Thoracic aorta (tissue), 2 donors: ENCODE measurements around the gene CDC42EP5. TPM values are rescaled to one million over a fixed set of nuclear protein-coding genes. Genes with fewer than 3 reads are reported as not detected.

Experiments
- ATAC-seq: fragments of 150-250 bp; one replicate; pipeline ENCODE4 v1.8.0; 2017; ENCODE audit warnings: low read depth; ENCODE audit not compliant: insufficient number of reproducible peaks, low FRiP score
- DNase-seq: peaks from one replicate; pipeline ENCODE4 v3.0.0-alpha.2; 2020; ENCODE audit warnings: low spot score
- H3K27ac ChIP-seq, 2 donors: fragments of 200-600 bp; sonication (generic); 1 replicate in 1 of 2; 2 replicates in 1 of 2; pipeline ENCODE4 v1.5.1; 2016; ENCODE audit warnings: mild to moderate bottlenecking in 2 of 2, moderate library complexity in 2 of 2
- H3K27me3 ChIP-seq: fragments of 200-600 bp; sonication (generic); replicated peaks from 2 replicates; pipeline ENCODE4 v1.6.0; 2016; ENCODE audit warnings: mild to moderate bottlenecking; ENCODE audit not compliant: insufficient read depth
- H3K36me3 ChIP-seq: fragments of 200-600 bp; sonication (generic); one replicate; pipeline ENCODE4 v1.5.1; 2016
- H3K4me1 ChIP-seq, 2 donors: fragments of 200-600 bp; sonication (generic); 1 replicate in 1 of 2; 2 replicates in 1 of 2; pipeline versions ENCODE4 v1.5.1 to v1.6.0; 2016; ENCODE audit warnings: low read depth in 2 of 2, mild to moderate bottlenecking in 1 of 2; ENCODE audit not compliant: control insufficient read depth in 1 of 2
- H3K4me3 ChIP-seq: fragments of 200-600 bp; sonication (generic); 2 replicates; pipeline ENCODE4 v1.5.1; 2016; ENCODE audit warnings: mild to moderate bottlenecking
- H3K9me3 ChIP-seq: fragments of 200-600 bp; sonication (generic); 2 replicates; pipeline ENCODE4 v1.5.1; 2016
- total RNA-seq, 2 donors: library from RNA; depleted of rRNA; stranded (reverse); fragments of >200 nt; gene quantifications; one replicate each; pipeline versions ENCODE4 v1.1.0 to v1.2.3, GENCODE V29; 2016
- TF ChIP-seq, protein P1 (sequence below): fragments of 200-600 bp; sonication (generic); IDR thresholded peaks from one replicate; pipeline ENCODE4 v1.5.1; 2019; ENCODE audit warnings: antibody characterized with exemption

Gene CDC42EP5
- total RNA-seq, 2 donors from 2014 or later, result 41.2 to 55.9 TPM

DNA sequence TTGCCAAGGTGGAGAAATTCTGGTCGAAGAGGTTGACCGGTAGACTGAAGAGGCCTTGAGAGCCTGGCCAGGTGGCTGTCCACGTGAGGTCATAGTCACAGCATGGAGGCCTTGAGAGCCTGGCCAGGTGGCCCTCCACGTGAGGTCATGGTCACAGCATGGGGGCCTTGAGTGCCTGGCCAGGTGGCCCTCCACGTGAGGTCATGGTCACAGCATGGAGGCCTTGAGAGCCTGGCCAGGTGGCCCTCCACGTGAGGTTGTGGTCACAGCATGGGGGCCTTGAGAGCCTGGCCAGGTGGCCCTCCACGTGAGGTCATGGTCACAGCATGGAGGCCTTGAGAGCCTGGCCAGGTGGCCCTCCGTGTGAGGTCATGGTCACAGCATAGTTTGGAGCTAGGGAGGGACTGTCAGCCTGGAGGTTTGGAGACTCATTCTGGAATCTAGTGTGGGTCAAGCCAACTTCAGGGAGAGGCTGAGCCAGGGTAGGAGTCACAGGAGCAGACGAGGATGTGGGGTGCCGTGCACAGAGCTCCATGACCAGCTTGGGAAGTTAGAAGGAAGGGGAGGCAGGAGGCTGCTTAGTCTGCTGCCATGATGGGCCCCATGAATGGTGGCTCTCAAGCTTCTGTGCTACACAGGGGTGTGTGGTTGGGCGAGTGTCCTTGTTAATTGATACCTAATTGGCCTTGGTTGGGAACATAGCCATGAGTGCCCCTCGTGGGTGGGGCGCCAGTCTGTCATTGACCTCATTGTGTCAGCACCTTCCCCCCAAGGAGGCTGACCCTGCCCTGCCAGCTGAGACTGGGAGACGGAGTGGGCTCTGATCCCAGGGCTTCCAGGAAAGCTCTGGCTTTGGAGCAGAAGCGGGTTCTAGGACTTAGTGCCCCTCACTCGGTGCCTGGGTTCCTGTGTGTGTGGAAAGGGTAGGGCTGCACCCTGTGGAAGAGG is 13.5 kb downstream of the CDC42EP5 start:
- TF ChIP-seq, protein P1, sequence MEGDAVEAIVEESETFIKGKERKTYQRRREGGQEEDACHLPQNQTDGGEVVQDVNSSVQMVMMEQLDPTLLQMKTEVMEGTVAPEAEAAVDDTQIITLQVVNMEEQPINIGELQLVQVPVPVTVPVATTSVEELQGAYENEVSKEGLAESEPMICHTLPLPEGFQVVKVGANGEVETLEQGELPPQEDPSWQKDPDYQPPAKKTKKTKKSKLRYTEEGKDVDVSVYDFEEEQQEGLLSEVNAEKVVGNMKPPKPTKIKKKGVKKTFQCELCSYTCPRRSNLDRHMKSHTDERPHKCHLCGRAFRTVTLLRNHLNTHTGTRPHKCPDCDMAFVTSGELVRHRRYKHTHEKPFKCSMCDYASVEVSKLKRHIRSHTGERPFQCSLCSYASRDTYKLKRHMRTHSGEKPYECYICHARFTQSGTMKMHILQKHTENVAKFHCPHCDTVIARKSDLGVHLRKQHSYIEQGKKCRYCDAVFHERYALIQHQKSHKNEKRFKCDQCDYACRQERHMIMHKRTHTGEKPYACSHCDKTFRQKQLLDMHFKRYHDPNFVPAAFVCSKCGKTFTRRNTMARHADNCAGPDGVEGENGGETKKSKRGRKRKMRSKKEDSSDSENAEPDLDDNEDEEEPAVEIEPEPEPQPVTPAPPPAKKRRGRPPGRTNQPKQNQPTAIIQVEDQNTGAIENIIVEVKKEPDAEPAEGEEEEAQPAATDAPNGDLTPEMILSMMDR, result no peak
- Histone ChIP-seq H3K36me3 (peaks cover 75% of the 10 kb centered on the region), H3K9me3 (no peaks in the 10 kb centered on the region), H3K27me3 (no peaks in the 10 kb centered on the region), H3K4me3 (no peak overlapping the region), H3K4me1 (peaks cover 9 to 20% of the 10 kb centered on the region in 2 donors), H3K27ac (no peak overlapping the region)
- no peak for ATAC-seq
- DNase-seq, result no peak

DNA sequence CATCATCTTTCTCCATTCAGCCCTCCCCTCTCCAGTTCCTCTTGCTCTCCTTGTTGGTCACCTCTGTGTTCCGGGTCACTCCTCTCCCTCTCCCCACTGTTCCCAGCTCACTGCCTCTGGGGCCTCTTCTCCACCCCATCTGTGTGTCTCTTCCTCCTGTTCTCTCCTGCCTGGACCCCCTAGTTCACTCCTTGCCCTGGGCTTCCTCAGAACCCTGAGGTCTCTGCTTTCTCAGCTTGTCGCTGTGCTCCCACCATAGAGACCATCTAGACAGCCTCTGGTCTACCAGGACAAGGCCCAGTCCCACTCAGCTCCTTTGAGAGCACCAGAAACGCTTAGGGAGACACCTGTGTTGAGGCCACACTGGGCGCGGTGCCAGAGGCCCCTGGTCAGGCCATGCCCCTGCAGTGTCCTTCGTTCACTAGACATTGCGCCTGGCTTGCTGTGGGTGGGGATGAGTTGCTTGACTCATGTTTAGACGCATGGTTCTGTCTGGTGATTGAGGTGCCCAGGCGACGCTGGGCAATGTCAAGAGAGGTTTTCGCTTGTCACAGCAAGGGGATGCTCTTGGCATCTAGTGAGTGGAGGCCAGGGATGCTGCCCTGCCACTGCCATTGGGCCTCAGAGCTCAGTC is 14.3 kb downstream of the CDC42EP5 start:
- Histone ChIP-seq H3K4me1 (peaks cover 9 to 14% of the 10 kb centered on the region in 2 donors), H3K36me3 (peaks cover 83% of the 10 kb centered on the region), H3K4me3 (no peak overlapping the region), H3K9me3 (no peaks in the 10 kb centered on the region), H3K27me3 (no peaks in the 10 kb centered on the region), H3K27ac (no peak overlapping the region)
- TF ChIP-seq, protein P1, result no peak
- ATAC-seq (no peak), DNase-seq (no peak)

DNA sequence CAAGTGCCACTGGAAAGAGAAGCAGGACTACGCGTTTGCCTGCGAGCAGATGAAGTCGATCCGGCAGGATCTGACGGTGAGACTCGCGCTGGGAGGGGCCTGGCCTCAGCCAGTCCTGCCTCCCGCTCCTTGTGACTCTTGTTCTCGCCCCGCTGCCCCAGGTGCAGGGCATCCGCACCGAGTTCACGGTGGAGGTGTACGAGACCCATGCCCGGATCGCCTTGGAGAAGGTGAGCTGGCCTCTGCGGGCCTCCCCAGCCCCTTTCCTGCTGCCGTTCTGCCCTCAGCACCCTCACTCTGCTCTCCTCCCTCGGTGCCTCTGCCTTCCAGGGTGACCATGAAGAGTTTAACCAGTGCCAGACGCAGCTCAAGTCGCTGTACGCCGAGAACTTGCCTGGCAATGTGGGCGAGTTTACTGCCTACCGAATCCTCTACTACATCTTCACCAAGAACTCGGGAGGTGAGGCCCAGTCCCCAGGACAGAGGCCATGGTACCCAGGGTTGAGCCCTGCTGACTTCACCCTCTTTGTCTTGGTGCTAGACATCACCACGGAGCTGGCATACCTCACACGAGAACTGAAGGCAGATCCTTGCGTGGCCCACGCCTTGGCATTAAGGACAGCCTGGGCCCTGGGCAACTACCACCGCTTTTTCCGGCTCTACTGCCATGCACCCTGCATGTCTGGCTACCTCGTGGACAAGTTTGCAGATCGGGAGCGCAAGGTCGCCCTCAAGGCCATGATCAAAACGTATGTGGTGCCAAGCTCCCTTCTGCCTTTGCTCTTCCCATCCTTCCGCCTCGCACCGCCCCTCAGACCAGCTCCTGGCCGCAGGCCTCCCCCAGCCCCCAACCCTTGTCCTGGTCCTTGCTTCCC is 15.1 kb downstream of the CDC42EP5 start:
- ATAC-seq (no peak), DNase-seq (no peak)
- Histone ChIP-seq H3K9me3 (no peaks in the 10 kb centered on the region), H3K36me3 (peaks cover 91% of the 10 kb centered on the region), H3K27ac (no peak overlapping the region), H3K4me3 (no peak overlapping the region), H3K27me3 (no peaks in the 10 kb centered on the region), H3K4me1 (peaks cover 9 to 14% of the 10 kb centered on the region in 2 donors)
- TF ChIP-seq, protein P1, result no peak

DNA sequence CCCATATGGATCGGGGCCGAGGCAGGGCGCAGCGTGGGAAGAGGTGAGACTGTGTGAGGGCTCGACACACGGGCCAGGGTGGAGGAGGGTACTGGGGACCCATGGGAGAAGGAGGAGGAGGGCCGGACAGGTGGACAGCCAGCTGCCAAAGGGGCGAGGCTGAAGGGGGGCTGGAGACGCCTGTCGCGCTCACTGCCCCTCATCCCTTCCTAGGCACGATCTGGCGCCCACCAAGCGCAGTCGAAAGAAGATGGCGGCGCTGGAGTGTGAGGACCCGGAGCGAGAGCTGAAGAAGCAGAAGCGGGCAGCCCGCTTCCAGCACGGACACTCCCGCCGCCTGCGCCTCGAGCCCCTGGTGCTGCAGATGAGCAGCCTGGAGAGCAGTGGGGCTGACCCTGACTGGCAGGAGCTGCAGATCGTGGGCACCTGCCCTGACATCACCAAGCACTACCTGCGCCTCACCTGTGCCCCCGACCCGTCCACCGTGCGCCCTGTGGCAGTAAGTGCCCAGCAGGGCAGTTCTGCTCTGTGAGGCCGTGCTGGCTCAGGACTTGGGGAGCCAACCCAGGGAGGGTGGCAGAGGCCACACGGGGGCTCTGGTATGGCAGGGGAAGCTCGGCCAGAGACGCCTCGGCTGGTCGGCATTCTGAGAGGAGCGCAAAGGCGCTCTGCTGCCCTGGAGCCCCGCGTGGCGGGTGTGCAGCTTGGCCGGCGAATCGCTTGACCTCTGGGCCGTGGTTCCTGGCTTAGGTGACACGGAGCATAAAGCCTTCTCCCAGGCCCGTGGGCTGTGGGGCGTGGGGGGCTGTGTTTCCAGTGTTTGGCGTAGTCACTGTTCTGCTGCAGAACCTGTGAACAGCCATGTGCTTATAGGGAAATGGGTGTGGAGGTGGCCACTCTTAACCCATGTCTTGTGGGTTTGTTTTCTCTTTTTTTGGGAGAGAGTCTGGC is 16.4 kb downstream of the CDC42EP5 start:
- Histone ChIP-seq H3K27me3 (no peaks in the 10 kb centered on the region), H3K36me3 (peaks cover 97% of the 10 kb centered on the region), H3K9me3 (no peaks in the 10 kb centered on the region), H3K4me3 (no peak overlapping the region), H3K27ac (no peak overlapping the region), H3K4me1 (peaks cover 1 to 4% of the 10 kb centered on the region in 2 donors)
- TF ChIP-seq, protein P1, result no peak
- DNase-seq (no peak), ATAC-seq (no peak)
